ENCODE data around the gene PSORS1C1.
A peak's percentile ranks its signal among the peaks of the same experiment; 100 is the strongest.

Gene PSORS1C1

GRCh38 chr6:31152781-31153180, 38.2 kb downstream of the PSORS1C1 start:
- TF ChIP-seq POU2F2 (IDR thresholded peaks at IDR 0.05; ENCODE audit: low read depth, low read length) (no peak), POLR2AphosphoS5 (IDR thresholded peaks at IDR 0.05; ENCODE audit: low read depth, low read length) (no peak), POLR2A (IDR thresholded peaks at IDR 0.05; ENCODE audit: low read depth, low read length) (no peak), TAF1 (IDR thresholded peaks at IDR 0.05; ENCODE audit: low read depth, low read length) (no peak), PAX5 (IDR thresholded peaks at IDR 0.05; ENCODE audit: insufficient read depth, low read length, severe bottlenecking) (no peak), SPI1 (IDR thresholded peaks at IDR 0.05; ENCODE audit: low read depth, low read length) (no peak)
- DNase-seq (ENCODE audit: insufficient read length, low spot score) = no peak
- no peak for FAIRE-seq

GRCh38 chr6:31154436-31154835, 39.8 kb downstream of the PSORS1C1 start:
- DNase-seq (ENCODE audit: insufficient read length, low spot score) (no peak), FAIRE-seq (no peak)
- TF ChIP-seq TAF1 (IDR thresholded peaks at IDR 0.05; ENCODE audit: low read depth, low read length) (no peak), SPI1 (IDR thresholded peaks at IDR 0.05; ENCODE audit: low read depth, low read length) (no peak), POLR2AphosphoS5 (IDR thresholded peaks at IDR 0.05; ENCODE audit: low read depth, low read length) (no peak)

- FAIRE-seq (no peak), DNase-seq (ENCODE audit: insufficient read length, low spot score) (no peak)
- TF ChIP-seq PAX5 (IDR thresholded peaks at IDR 0.05; ENCODE audit: insufficient read depth, low read length, severe bottlenecking) (no peak), SPI1 (IDR thresholded peaks at IDR 0.05; ENCODE audit: low read depth, low read length) (no peak), POLR2AphosphoS5 (IDR thresholded peaks at IDR 0.05; ENCODE audit: low read depth, low read length) (no peak), POLR2A (IDR thresholded peaks at IDR 0.05; ENCODE audit: low read depth, low read length) (no peak), POU2F2 (IDR thresholded peaks at IDR 0.05; ENCODE audit: low read depth, low read length) (no peak), TAF1 (IDR thresholded peaks at IDR 0.05; ENCODE audit: low read depth, low read length) (no peak)
Observed at GRCh38 chr6:31156641-31157040, 42.0 kb downstream of the PSORS1C1 start.

- FAIRE-seq (no peak), DNase-seq (ENCODE audit: insufficient read length, low spot score) (no peak)
- TF ChIP-seq POLR2AphosphoS5 (IDR thresholded peaks at IDR 0.05; ENCODE audit: low read depth, low read length) = no peak
- TF ChIP-seq POLR2A (IDR thresholded peaks at IDR 0.05; ENCODE audit: low read depth, low read length) = no peak
- TF ChIP-seq TAF1 (IDR thresholded peaks at IDR 0.05; ENCODE audit: low read depth, low read length) = no peak
- TF ChIP-seq SPI1 (IDR thresholded peaks at IDR 0.05; ENCODE audit: low read depth, low read length) = no peak
- TF ChIP-seq POU2F2 (IDR thresholded peaks at IDR 0.05; ENCODE audit: low read depth, low read length) = no peak
- TF ChIP-seq PAX5 (IDR thresholded peaks at IDR 0.05; ENCODE audit: insufficient read depth, low read length, severe bottlenecking) = no peak
Observed at GRCh38 chr6:31157513-31158139, 43.0 kb downstream of the PSORS1C1 start, which contains the start of gene CCHCR1. CCHCR1 (minus strand) TSS chr6:31157802; CDS start chr6:31157600, 202 bp downstream.

- peak; percentile 98 for FAIRE-seq
- DNase-seq (ENCODE audit: insufficient read length, low spot score) = peak; percentile 99
- TF ChIP-seq POLR2A (IDR thresholded peaks at IDR 0.05; ENCODE audit: low read depth, low read length) (no peak), TAF1 (IDR thresholded peaks at IDR 0.05; ENCODE audit: low read depth, low read length) (0 out of 2 replicates have a peak, but pooled peaks have one; percentile 38), POU2F2 (IDR thresholded peaks at IDR 0.05; ENCODE audit: low read depth, low read length) (no peak; the same call in 1 of the 2 replicates), POLR2AphosphoS5 (IDR thresholded peaks at IDR 0.05; ENCODE audit: low read depth, low read length) (peak; percentile 57; the same call in 1 of the 2 replicates), SPI1 (IDR thresholded peaks at IDR 0.05; ENCODE audit: low read depth, low read length) (0 out of 2 replicates have a peak, but pooled peaks have one; percentile 7), PAX5 (IDR thresholded peaks at IDR 0.05; ENCODE audit: insufficient read depth, low read length, severe bottlenecking) (no peak)
Observed at GRCh38 chr6:31158140-31158862, 43.7 kb downstream of the PSORS1C1 start, which contains the start of gene TCF19. TCF19 (plus strand) TSS chr6:31158589; CDS start chr6:31159470, 881 bp downstream.

GRCh38 chr6:31158863-31159855, 44.6 kb downstream of the PSORS1C1 start:
- FAIRE-seq (peak; percentile 20), DNase-seq (ENCODE audit: insufficient read length, low spot score) (no peak)
- peak; percentile 31; the same call in 1 of the 2 replicates for TF ChIP-seq POLR2A (IDR thresholded peaks at IDR 0.05; ENCODE audit: low read depth, low read length)
- no peak for TF ChIP-seq SPI1 (IDR thresholded peaks at IDR 0.05; ENCODE audit: low read depth, low read length)
- TF ChIP-seq POU2F2 (IDR thresholded peaks at IDR 0.05; ENCODE audit: low read depth, low read length) = no peak
- no peak for TF ChIP-seq PAX5 (IDR thresholded peaks at IDR 0.05; ENCODE audit: insufficient read depth, low read length, severe bottlenecking)

- DNase-seq (ENCODE audit: insufficient read length, low spot score) = no peak
- no peak for FAIRE-seq
- TF ChIP-seq SPI1 (IDR thresholded peaks at IDR 0.05; ENCODE audit: low read depth, low read length) (no peak), PAX5 (IDR thresholded peaks at IDR 0.05; ENCODE audit: insufficient read depth, low read length, severe bottlenecking) (no peak), POLR2A (IDR thresholded peaks at IDR 0.05; ENCODE audit: low read depth, low read length) (no peak), POU2F2 (IDR thresholded peaks at IDR 0.05; ENCODE audit: low read depth, low read length) (no peak), POLR2AphosphoS5 (IDR thresholded peaks at IDR 0.05; ENCODE audit: low read depth, low read length) (no peak), TAF1 (IDR thresholded peaks at IDR 0.05; ENCODE audit: low read depth, low read length) (no peak)
Observed at GRCh38 chr6:31161216-31162126, 46.9 kb downstream of the PSORS1C1 start.

Measured in GM12891 (cell line).